Stimulated activated CD8-positive, alpha-beta memory T cell treated with anti-CD3 and anti-CD28 coated beads, Interleukin-12 subunit alpha, Interleukin-12 subunit beta, amount 100 ng/mL, for 24 hours (primary cell): ENCODE data around the gene OR4C46.
"Not testable (repeated sequence)": the region's sequence is repeated elsewhere in the genome, so short reads cannot be mapped to it uniquely, and the experiment has no call there.

Source experiments
- DNase-seq: peaks from one replicate; pipeline ENCODE4 v3.0.0-alpha.2; 2020; ENCODE audit errors: extremely low read depth

Gene OR4C46

GRCh38 chr11:54603898-54604297 is at the start of gene OR4C46:
OR4C46 (minus strand) TSS chr11:54603998; CDS start chr11:54603998, 0 bp downstream.
- DNase-seq = no peak

- not testable (repeated sequence) for DNase-seq
Observed at GRCh38 chr11:54645606-54646005, 41.8 kb upstream of the OR4C46 start.

DNA sequence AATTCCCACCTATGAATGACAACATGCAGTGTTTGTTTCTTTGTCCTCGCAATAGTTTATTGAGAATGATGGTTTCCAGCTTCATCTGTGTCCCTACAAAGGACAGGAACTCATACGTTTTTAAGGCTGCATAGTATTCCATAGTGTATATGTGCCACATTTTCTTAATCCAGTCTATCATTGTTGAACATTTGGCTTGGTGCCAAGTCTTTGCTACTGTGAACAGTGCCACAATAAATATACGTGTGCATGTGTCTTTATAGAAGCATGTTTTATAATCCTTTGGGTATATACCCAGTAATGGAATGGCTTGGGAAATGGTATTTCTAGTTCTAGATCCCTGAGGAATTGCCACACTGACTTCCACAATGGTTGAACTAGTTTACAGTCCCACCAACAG is 42.4 kb downstream of the OR4C46 start:
- DNase-seq = not testable (repeated sequence)

DNA sequence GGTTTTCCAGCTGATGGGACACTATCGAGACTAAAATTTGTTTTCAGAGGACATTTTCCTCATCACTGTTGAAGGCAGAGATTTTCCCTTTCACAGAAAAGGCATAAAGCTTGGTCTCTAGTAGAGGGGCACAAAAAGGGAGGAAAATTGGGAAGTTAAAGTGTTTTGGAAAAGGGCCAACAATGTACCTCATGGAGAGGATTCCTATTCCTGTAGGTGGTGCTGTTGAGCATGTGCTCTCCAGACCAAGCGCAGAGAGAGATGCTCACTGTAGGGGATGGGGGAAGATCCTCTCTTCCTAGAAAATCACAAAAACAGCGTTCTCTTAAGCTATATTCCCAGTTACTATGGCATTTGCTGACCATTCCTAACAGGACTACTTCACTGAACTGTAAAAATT is 44.9 kb downstream of the OR4C46 start:
- no peak for DNase-seq

DNA sequence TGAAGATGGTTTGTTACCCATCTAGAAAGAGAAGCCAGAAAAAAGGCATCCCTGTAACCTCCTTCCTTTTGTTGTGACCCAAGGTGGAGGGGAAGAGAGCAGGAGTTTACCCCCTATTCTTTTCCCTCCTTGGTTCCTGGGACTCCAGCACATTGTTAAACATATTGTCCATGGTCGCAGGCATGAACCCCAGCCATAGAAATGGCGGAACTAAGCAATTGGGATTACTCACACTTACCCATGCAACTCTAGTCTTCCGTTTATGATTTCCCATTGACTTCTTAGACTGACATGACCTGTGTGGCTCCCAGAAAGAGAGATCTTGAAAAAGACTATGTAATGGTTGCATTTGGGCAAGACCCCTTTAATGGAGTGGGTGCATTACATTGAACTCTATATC is 45.4 kb downstream of the OR4C46 start:
- no peak for DNase-seq
